MM.1S (cell line): ENCODE results near the gene LRPAP1.
A peak's percentile ranks its signal among the peaks of the same experiment; 100 is the strongest.

Source experiments
- DNase-seq: peaks from one replicate; pipeline ENCODE4 v3.0.0-alpha.2; 2015
- H2AFZ ChIP-seq: fragments of 300-600 bp; sonication (generic); 2 replicates; pipeline ENCODE4 v1.6.0; 2016; ENCODE audit warnings: antibody characterized with exemption, low read length
- H3F3A ChIP-seq: fragments of 300-600 bp; sonication (generic); 2 replicates; pipeline ENCODE4 v1.6.1; 2016; ENCODE audit warnings: mild to moderate bottlenecking, antibody characterized with exemption, low read length, moderate library complexity, mixed read lengths; ENCODE audit not compliant: insufficient read depth
- H3K27ac ChIP-seq: fragments of 300-600 bp; sonication (generic); 2 replicates; pipeline ENCODE4 v1.5.1; 2016; ENCODE audit warnings: mild to moderate bottlenecking, low read length
- H3K27me3 ChIP-seq: fragments of 300-600 bp; sonication (generic); replicated peaks from 2 replicates; pipeline ENCODE4 v1.6.0; 2016; ENCODE audit warnings: low read length; ENCODE audit not compliant: insufficient read depth
- H3K36me3 ChIP-seq: fragments of 300-600 bp; sonication (generic); replicated peaks from 2 replicates; pipeline ENCODE4 v1.6.1; 2016; ENCODE audit warnings: mild to moderate bottlenecking, low read length, mixed read lengths; ENCODE audit not compliant: insufficient read depth
- H3K4me1 ChIP-seq: fragments of 300-600 bp; sonication (generic); 2 replicates; pipeline ENCODE4 v1.6.1; 2016; ENCODE audit warnings: low read length, mixed read lengths
- H3K4me2 ChIP-seq: fragments of 300-600 bp; sonication (generic); 2 replicates; pipeline ENCODE4 v1.6.0; 2016; ENCODE audit warnings: low read depth, low read length
- H3K4me3 ChIP-seq: fragments of 300-600 bp; sonication (generic); 2 replicates; pipeline ENCODE4 v1.5.1; 2016; ENCODE audit warnings: low read length, mixed read lengths
- H3K79me2 ChIP-seq: fragments of 300-600 bp; sonication (generic); 2 replicates; pipeline ENCODE4 v1.6.1; 2016; ENCODE audit warnings: mixed run types, low read length, mixed read lengths
- H3K9ac ChIP-seq: fragments of 300-600 bp; sonication (generic); 2 replicates; pipeline ENCODE4 v1.6.1; 2016; ENCODE audit warnings: low read length, mixed read lengths
- H3K9me2 ChIP-seq: fragments of 300-600 bp; sonication (generic); replicated peaks from 2 replicates; pipeline ENCODE4 v1.6.1; 2016; ENCODE audit warnings: mild to moderate bottlenecking, low read length, mixed read lengths; ENCODE audit not compliant: insufficient read depth
- H3K9me3 ChIP-seq: fragments of 300-600 bp; sonication (generic); replicated peaks from 2 replicates; pipeline ENCODE4 v1.6.1; 2016; ENCODE audit warnings: mild to moderate bottlenecking, low read length, mixed read lengths; ENCODE audit not compliant: insufficient read depth
- H4K20me1 ChIP-seq: fragments of 300-600 bp; sonication (generic); 2 replicates; pipeline ENCODE4 v1.6.1; 2016; ENCODE audit warnings: mild to moderate bottlenecking, low read length, moderate library complexity, mixed read lengths; ENCODE audit not compliant: insufficient read depth
- CTCF ChIP-seq: fragments of 300-600 bp; sonication (generic); IDR thresholded peaks from 2 replicates; pipeline ENCODE4 v1.5.1; 2016; ENCODE audit warnings: antibody characterized with exemption, low read length, mixed read lengths
- EZH2 ChIP-seq: fragments of 300-600 bp; sonication (generic); optimal IDR thresholded peaks from 2 replicates; pipeline ENCODE3; 2017; ENCODE audit warnings: low read depth, mild to moderate bottlenecking, antibody characterized with exemption, low read length, mixed read lengths
- EZH2phosphoT487 ChIP-seq: fragments of 300-600 bp; sonication (generic); IDR thresholded peaks from 2 replicates; pipeline ENCODE4 v1.6.1; 2018; ENCODE audit warnings: antibody characterized with exemption, low read length

The LRPAP1 gene

GRCh38 chr4:3487861-3488260 lies 44.4 kb downstream of the LRPAP1 start:
- Histone ChIP-seq H3K4me1 (no peaks in the 10 kb centered on the region), H3K79me2 (no peaks in the 10 kb centered on the region), H4K20me1 (no peaks in the 10 kb centered on the region), H3K4me2 (no peak overlapping the region), H3K27ac (no peak overlapping the region), H3K27me3 (peaks cover 97% of the 10 kb centered on the region), H2AFZ (no peak overlapping the region), H3K4me3 (no peak overlapping the region), H3K36me3 (no peaks in the 10 kb centered on the region), H3K9me3 (no peaks in the 10 kb centered on the region), H3K9ac (no peak overlapping the region), H3F3A (no peaks in the 10 kb centered on the region), H3K9me2 (no peaks in the 10 kb centered on the region)
- DNase-seq: no peak
- TF ChIP-seq CTCF: no peak
- no peak for TF ChIP-seq EZH2phosphoT487
- no peak for TF ChIP-seq EZH2

GRCh38 chr4:3486541-3487540 lies 45.4 kb downstream of the LRPAP1 start:
- H3K27me3 ChIP-seq: peaks cover 97% of the 10 kb centered on the region
- no peak overlapping the region for H3K27ac ChIP-seq

GRCh38 chr4:3485886-3486540 lies 46.2 kb downstream of the LRPAP1 start:
- Histone ChIP-seq H3K9me3 (no peaks in the 10 kb centered on the region), H3K4me2 (no peak overlapping the region), H3K4me1 (no peaks in the 10 kb centered on the region), H3K36me3 (no peaks in the 10 kb centered on the region), H3F3A (no peaks in the 10 kb centered on the region), H3K9ac (no peak overlapping the region), H3K79me2 (no peaks in the 10 kb centered on the region), H3K9me2 (no peaks in the 10 kb centered on the region), H2AFZ (no peak overlapping the region), H4K20me1 (no peaks in the 10 kb centered on the region), H3K27me3 (peaks cover 97% of the 10 kb centered on the region), H3K4me3 (no peak overlapping the region), H3K27ac (no peak overlapping the region)
- DNase-seq: no peak
- no peak for TF ChIP-seq EZH2
- TF ChIP-seq CTCF: no peak
- no peak for TF ChIP-seq EZH2phosphoT487

More at GRCh38 chr4:3486541-3487540, 45.4 kb downstream of the LRPAP1 start:
- no peaks in the 10 kb centered on the region for H3K4me1 ChIP-seq
- no peaks in the 10 kb centered on the region for H4K20me1 ChIP-seq
- H3K79me2 ChIP-seq: no peaks in the 10 kb centered on the region
- H2AFZ ChIP-seq: no peak overlapping the region
- no peak overlapping the region for H3K4me3 ChIP-seq
- peak; percentile 16 for DNase-seq
- H3F3A ChIP-seq: no peaks in the 10 kb centered on the region
- no peaks in the 10 kb centered on the region for H3K36me3 ChIP-seq
- TF ChIP-seq EZH2: no peak
- no peak for TF ChIP-seq EZH2phosphoT487
- no peak for TF ChIP-seq CTCF
- H3K9ac ChIP-seq: no peak overlapping the region
- H3K9me3 ChIP-seq: no peaks in the 10 kb centered on the region
- H3K4me2 ChIP-seq: no peak overlapping the region
- H3K9me2 ChIP-seq: no peaks in the 10 kb centered on the region
